Prostate gland (tissue), 2 donors: ENCODE data around the gene HBD.

Experiments used
- CTCF ChIP-seq, 4 experiments: fragments of 200-600 bp in 2 of 4; fragments of 450-650 bp in 2 of 4; sonication (generic) in 2 of 4; IDR thresholded peaks; 1 replicate in 3 of 4; 2 replicates in 1 of 4; pipeline ENCODE4 v1.5.1; 2016 to 2019; ENCODE audit warnings: antibody characterized with exemption in 4 of 4, mild to moderate bottlenecking in 2 of 4, moderate library complexity in 2 of 4
- POLR2A ChIP-seq: fragments of 450-650 bp; IDR thresholded peaks from one replicate; pipeline ENCODE4 v1.6.1; 2016; ENCODE audit warnings: antibody characterized with exemption, mild to moderate bottlenecking
- POLR2AphosphoS5 ChIP-seq: sonication (generic); formaldehyde crosslinking; IDR thresholded peaks from one replicate; pipeline ENCODE4 v1.6.1; 2017; ENCODE audit warnings: antibody characterized with exemption

DNA sequence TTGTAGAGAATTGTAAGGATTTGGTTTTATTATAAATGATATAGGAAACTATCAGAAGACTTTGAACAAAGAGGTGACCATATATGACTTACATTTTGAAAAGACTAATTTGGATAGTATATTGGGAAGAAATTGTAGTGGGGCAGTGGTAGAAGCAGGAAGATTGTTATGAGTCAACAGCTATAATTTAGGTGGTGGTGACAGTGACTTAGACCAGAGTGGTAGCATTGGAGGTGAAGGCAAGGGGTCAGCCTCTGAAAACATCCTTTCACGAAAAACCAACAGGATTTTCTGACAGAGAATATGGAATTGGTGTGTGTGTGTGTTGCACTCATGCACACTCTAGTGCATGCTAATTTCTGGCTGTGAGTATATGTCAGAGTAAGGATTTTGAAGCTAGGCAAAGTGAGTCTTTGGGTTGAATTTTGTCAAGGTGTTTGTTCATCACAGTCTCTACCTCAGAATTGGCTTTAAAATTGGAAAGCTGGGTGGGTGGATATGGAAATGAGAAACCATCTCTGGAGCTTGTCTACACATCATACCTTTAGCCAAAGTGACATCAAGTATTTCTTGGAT lies 43.6 kb upstream of the HBD start:
- TF ChIP-seq POLR2A (no peak), CTCF (IDR thresholded peaks at IDR 0.05) (no peak), POLR2AphosphoS5 (no peak)
